ENCODE measurements around the gene WNT1. TPM values are rescaled to one million over a fixed set of nuclear protein-coding genes. Genes with fewer than 3 reads are reported as not detected.

WNT1 gene
- total RNA-seq, 1 experiment from 2014 or later, result not detected

GRCh38 chr12:49031573-49032161 lies 53.5 kb downstream of the WNT1 start:
- H3K36me3 Mint-ChIP-seq (ENCODE audit: insufficient read depth, unreplicated experiment), result peaks cover 36% of the 10 kb centered on the region

More at GRCh38 chr12:49031573-49032161, 53.5 kb downstream of the WNT1 start:
- intact Hi-C loops (cut with micrococcal nuclease; ENCODE audit: unreplicated experiment), result no loop called here
- Mint-ChIP-seq H3K9me3 (ENCODE audit: low read depth, unreplicated experiment) (no peaks in the 10 kb centered on the region), H3K4me3 (ENCODE audit: low read depth, unreplicated experiment) (no peak overlapping the region), H3K27me3 (ENCODE audit: unreplicated experiment) (no peaks in the 10 kb centered on the region), H3K4me1 (ENCODE audit: low read depth, unreplicated experiment) (no peaks in the 10 kb centered on the region), H3K27ac (ENCODE audit: unreplicated experiment) (no peak overlapping the region)
- DNase-seq, result no peak
- no TSS peak for BruUV-seq (replicated peaks)
- TF ChIP-seq CTCF (IDR thresholded peaks at IDR 0.05; ENCODE audit: unreplicated experiment), result no peak
- CTCF ChIA-PET, result no interaction called here

Other genes with a start within 250 kb of the WNT1 start
- 39.0 and 42.9 TPM in 2 replicates for gene ADCY6, start 189.2 kb upstream of the WNT1 start, total RNA-seq (2022)
- 17.9 and 21.1 TPM in 2 replicates for gene CACNB3, start 159.8 kb upstream of the WNT1 start, total RNA-seq (2022)
- 80.8 and 89.6 TPM in 2 replicates for gene DDX23, start 126.2 kb upstream of the WNT1 start, total RNA-seq (2022)
- gene RND1, start 112.5 kb upstream of the WNT1 start, total RNA-seq (2022), result 7.4 and 14.2 TPM in 2 replicates
- 20.1 and 21.4 TPM in 2 replicates for gene FKBP11, start 52.8 kb upstream of the WNT1 start, total RNA-seq (2022)
- gene ARF3, start 20.8 kb upstream of the WNT1 start, total RNA-seq (2022), result 142 and 164 TPM in 2 replicates
- gene WNT10B, start 6.6 kb upstream of the WNT1 start, total RNA-seq (2022), result 0.73 TPM in 1 of 2 replicates, not detected in the other
- 0.12 and 0.21 TPM in 2 replicates for gene DDN, start 21.1 kb downstream of the WNT1 start, total RNA-seq (2022)
- 34.2 and 36.9 TPM in 2 replicates for gene PRKAG1, start 40.5 kb downstream of the WNT1 start, total RNA-seq (2022)
- 72.9 and 79.7 TPM in 2 replicates for gene KMT2D, start 82.5 kb downstream of the WNT1 start, total RNA-seq (2022)
- gene RHEBL1, start 91.7 kb downstream of the WNT1 start, total RNA-seq (2022), result 2.0 and 2.6 TPM in 2 replicates
- not detected in 2 replicates for gene DHH, start 116.5 kb downstream of the WNT1 start, total RNA-seq (2022)
- 23.3 and 26.4 TPM in 2 replicates for gene LMBR1L, start 132.5 kb downstream of the WNT1 start, total RNA-seq (2022)
- gene TUBA1B, start 153.1 kb downstream of the WNT1 start, total RNA-seq (2022), result 690 and 793 TPM in 2 replicates
- 9.2 and 11.5 TPM in 2 replicates for gene TUBA1A, start 210.8 kb downstream of the WNT1 start, total RNA-seq (2022)

All from Calu3 (cell line).